Mesendoderm (in vitro differentiated cells): ENCODE results near the gene OR51V1.

ENCODE experiments used
- DNase-seq: peaks from one replicate; pipeline ENCODE4 v3.0.0; 2013
- H2AK5ac ChIP-seq: 2 replicates; pipeline ENCODE4 v1.6.1; 2013; ENCODE audit warnings: low read length, inconsistent platforms
- H2BK120ac ChIP-seq: 2 replicates; pipeline ENCODE4 v1.6.1; 2013; ENCODE audit warnings: low read depth, mild to moderate bottlenecking, low read length, moderate library complexity, mixed read lengths
- H2BK15ac ChIP-seq: replicated peaks from 2 replicates; pipeline ENCODE4 v1.6.1; 2013; ENCODE audit warnings: low read depth, mild to moderate bottlenecking, moderate library complexity
- H2BK5ac ChIP-seq: 2 replicates; pipeline ENCODE4 v1.6.1; 2013; ENCODE audit warnings: low read length, inconsistent platforms
- H3K18ac ChIP-seq: 2 replicates; pipeline ENCODE4 v1.6.1; 2013; ENCODE audit warnings: mild to moderate bottlenecking, low read length, mixed read lengths
- H3K23ac ChIP-seq: one replicate; pipeline ENCODE4 v1.6.1; 2013; ENCODE audit warnings: low read length
- H3K27ac ChIP-seq: 2 replicates; pipeline ENCODE4 v1.5.1; 2013; ENCODE audit warnings: low read depth, mild to moderate bottlenecking, inconsistent platforms, low read length, moderate library complexity
- H3K27me3 ChIP-seq: 2 replicates; pipeline ENCODE4 v1.6.1; 2013; ENCODE audit warnings: low read length, control low read depth, mild to moderate bottlenecking, inconsistent platforms; ENCODE audit not compliant: insufficient read depth, poor library complexity
- H3K36me3 ChIP-seq: 2 replicates; pipeline ENCODE4 v1.6.1; 2013; ENCODE audit warnings: low read length, inconsistent platforms; ENCODE audit not compliant: control insufficient read depth, insufficient read depth
- H3K4ac ChIP-seq: one replicate; pipeline ENCODE4 v1.6.1; 2013; ENCODE audit warnings: low read depth, mild to moderate bottlenecking, low read length, moderate library complexity
- H3K4me1 ChIP-seq: 2 replicates; pipeline ENCODE4 v1.6.1; 2013; ENCODE audit warnings: low read depth, low read length, inconsistent platforms; ENCODE audit not compliant: control insufficient read depth
- H3K4me2 ChIP-seq: 2 replicates; pipeline ENCODE4 v1.6.1; 2013; ENCODE audit warnings: low read length
- H3K4me3 ChIP-seq: 2 replicates; pipeline ENCODE4 v1.5.1; 2013; ENCODE audit warnings: mild to moderate bottlenecking, low read length
- H3K56ac ChIP-seq: one replicate; pipeline ENCODE4 v1.6.1; 2013; ENCODE audit warnings: low read length
- H3K79me1 ChIP-seq: 2 replicates; pipeline ENCODE4 v1.6.1; 2013; ENCODE audit warnings: low read length, inconsistent platforms
- H3K79me2 ChIP-seq: 2 replicates; pipeline ENCODE4 v1.6.1; 2013; ENCODE audit warnings: mild to moderate bottlenecking, low read length; ENCODE audit not compliant: control insufficient read depth, insufficient read depth
- H3K9ac ChIP-seq: 2 replicates; pipeline ENCODE4 v1.6.1; 2013; ENCODE audit warnings: low read length, inconsistent platforms
- H4K5ac ChIP-seq: one replicate; pipeline ENCODE4 v1.6.1; 2013; ENCODE audit warnings: low read length
- H4K8ac ChIP-seq: one replicate; pipeline ENCODE4 v1.6.1; 2013; ENCODE audit warnings: low read depth, mild to moderate bottlenecking, control low read depth, low read length, moderate library complexity
- WGBS: extraction: QIAGEN DNeasy Blood & Tissue Kit; methylation state at CpG from one replicate; pipeline ENCODE4 v1.1.7; 2013; ENCODE audit warnings: low lambda C conversion rate, missing lambda C conversion rate; ENCODE audit not compliant: insufficient coverage; ENCODE audit errors: extremely low coverage; 5-methylcytosine and 5-hydroxymethylcytosine counted together

OR51V1 gene

DNA sequence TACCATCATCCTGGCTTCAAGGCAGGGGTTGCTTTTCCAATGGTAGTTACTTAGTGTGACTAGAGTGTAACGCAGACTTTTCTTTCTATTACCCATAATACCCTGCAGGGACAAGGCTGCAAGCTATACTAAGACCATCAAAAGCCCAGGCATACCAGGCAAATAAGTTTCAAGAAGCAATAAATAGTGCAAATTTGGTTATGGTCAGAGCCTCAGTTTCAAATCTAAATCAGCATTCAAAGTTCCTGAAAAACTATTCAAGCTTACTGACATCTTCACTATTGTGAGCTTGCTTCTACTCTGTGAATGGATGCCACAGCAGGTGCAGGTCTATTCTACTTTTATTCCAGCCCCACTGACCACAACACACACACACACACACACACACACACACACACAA lies 28.9 kb upstream of the OR51V1 start:
- Histone ChIP-seq H3K4ac (no peak overlapping the region), H3K79me2 (no peaks in the 10 kb centered on the region), H3K4me1 (no peaks in the 10 kb centered on the region), H3K18ac (no peak overlapping the region), H3K4me2 (no peak overlapping the region), H2BK120ac (no peak overlapping the region), H3K36me3 (no peaks in the 10 kb centered on the region), H2AK5ac (no peak overlapping the region), H4K8ac (no peak overlapping the region), H2BK15ac (no peak overlapping the region), H3K9ac (no peak overlapping the region), H3K79me1 (no peaks in the 10 kb centered on the region), H4K5ac (no peak overlapping the region), H3K27ac (no peak overlapping the region), H3K4me3 (no peak overlapping the region), H3K56ac (no peak overlapping the region), H3K23ac (no peak overlapping the region), H2BK5ac (no peak overlapping the region), H3K27me3 (no peaks in the 10 kb centered on the region)
- WGBS, result no CpG with 5 or more reads among the region's 1 CpG
- DNase-seq, result no peak

DNA sequence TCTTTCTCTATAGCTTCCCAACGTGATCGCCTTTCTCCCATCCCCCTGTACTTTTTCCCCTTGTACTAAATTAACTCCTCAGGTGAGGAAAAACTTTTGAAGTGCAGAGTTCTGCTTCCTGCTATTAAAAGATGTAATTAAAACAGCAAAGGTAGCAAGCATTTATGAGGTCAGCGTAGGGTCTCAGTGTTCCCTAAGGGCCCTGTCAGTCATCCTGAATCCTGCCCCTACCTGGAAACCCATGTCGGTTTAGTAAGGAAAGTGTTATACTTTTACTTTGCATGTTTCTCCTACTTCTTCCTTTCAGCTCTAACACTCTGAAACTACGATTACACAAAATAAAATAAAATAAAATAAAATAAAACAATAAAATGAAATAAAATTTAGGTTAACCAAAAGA lies 27.6 kb upstream of the OR51V1 start:
- no peak for DNase-seq
- Histone ChIP-seq H2BK5ac (no peak overlapping the region), H3K9ac (no peak overlapping the region), H3K27me3 (no peaks in the 10 kb centered on the region), H3K4ac (no peak overlapping the region), H3K23ac (no peak overlapping the region), H3K27ac (no peak overlapping the region), H3K79me2 (no peaks in the 10 kb centered on the region), H3K4me2 (no peak overlapping the region), H3K18ac (no peak overlapping the region), H3K79me1 (no peaks in the 10 kb centered on the region), H2BK15ac (no peak overlapping the region), H2AK5ac (no peak overlapping the region), H3K4me1 (no peaks in the 10 kb centered on the region), H2BK120ac (no peak overlapping the region), H4K5ac (no peak overlapping the region), H3K56ac (no peak overlapping the region), H3K36me3 (no peaks in the 10 kb centered on the region), H4K8ac (no peak overlapping the region), H3K4me3 (no peak overlapping the region)
- 100% methylated on average over 2 of the region's 5 CpGs for WGBS

DNA sequence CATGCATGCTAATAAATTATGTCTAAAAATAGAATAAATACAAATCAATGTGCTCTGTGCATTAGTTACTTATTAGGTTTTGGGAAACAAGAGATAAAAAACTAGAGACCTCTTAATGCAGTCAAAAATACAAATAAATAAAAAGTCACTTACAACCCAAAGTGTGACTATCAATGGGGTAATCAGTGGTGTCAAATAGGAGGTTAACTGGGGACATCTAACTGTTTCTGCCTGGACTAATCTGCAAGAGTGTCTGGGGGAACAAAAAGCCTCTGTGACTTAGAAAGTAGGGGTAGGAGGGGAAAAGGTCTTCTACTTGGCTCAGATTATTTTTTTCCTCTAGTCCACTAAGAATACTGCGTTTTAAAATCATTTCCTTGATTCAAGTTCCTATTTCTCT lies 27.2 kb upstream of the OR51V1 start:
- no peak overlapping the region for H3K23ac ChIP-seq
- no peaks in the 10 kb centered on the region for H3K79me1 ChIP-seq
- no peak overlapping the region for H3K56ac ChIP-seq
- DNase-seq, result no peak
- no peak overlapping the region for H2AK5ac ChIP-seq
- H4K8ac ChIP-seq, result no peak overlapping the region
- WGBS, result no CpG with 5 or more reads among the region's 1 CpG
- no peak overlapping the region for H3K27ac ChIP-seq
- H4K5ac ChIP-seq, result no peak overlapping the region
- no peak overlapping the region for H3K9ac ChIP-seq
- no peak overlapping the region for H3K4me2 ChIP-seq
- no peak overlapping the region for H3K4ac ChIP-seq
- H3K27me3 ChIP-seq, result no peaks in the 10 kb centered on the region
- no peaks in the 10 kb centered on the region for H3K79me2 ChIP-seq
- H2BK120ac ChIP-seq, result no peak overlapping the region
- H2BK5ac ChIP-seq, result no peak overlapping the region
- H3K36me3 ChIP-seq, result no peaks in the 10 kb centered on the region
- H3K4me1 ChIP-seq, result no peaks in the 10 kb centered on the region
- no peak overlapping the region for H2BK15ac ChIP-seq
- H3K18ac ChIP-seq, result no peak overlapping the region
- H3K4me3 ChIP-seq, result no peak overlapping the region

DNA sequence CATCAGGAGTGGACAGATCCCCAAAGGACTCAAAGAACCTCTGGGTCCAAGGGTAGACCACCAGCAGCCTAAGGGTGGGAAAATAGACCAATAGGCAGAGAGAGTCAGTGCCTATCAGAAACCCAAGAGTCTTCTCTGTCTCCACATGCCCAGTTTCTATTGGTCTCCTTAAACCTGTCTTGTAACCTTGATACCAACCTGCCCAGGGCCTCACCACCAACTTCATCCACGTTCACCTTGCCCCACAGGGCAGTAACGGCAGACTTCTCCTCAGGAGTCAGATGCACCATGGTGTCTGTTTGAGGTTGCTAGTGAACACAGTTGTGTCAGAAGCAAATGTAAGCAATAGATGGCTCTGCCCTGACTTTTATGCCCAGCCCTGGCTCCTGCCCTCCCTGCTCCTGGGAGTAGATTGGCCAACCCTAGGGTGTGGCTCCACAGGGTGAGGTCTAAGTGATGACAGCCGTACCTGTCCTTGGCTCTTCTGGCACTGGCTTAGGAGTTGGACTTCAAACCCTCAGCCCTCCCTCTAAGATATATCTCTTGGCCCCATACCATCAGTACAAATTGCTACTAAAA lies 26.3 kb upstream of the OR51V1 start, which contains the start of gene HBB:
Gene HBB (minus strand): TSS at position 340 of the 579 bp plus-strand sequence. CDS start 50 bp downstream, at position 290.
- Histone ChIP-seq H3K27me3 (no peaks in the 10 kb centered on the region), H3K4me3 (no peak within 1 kb of the TSS), H3K79me1 (no peaks in the 10 kb centered on the region), H3K4ac (no peak within 1 kb of the TSS), H2BK5ac (no peak within 1 kb of the TSS), H3K4me2 (no peak within 1 kb of the TSS), H2BK120ac (no peak within 1 kb of the TSS), H3K4me1 (no peaks in the 10 kb centered on the region), H3K27ac (no peak within 1 kb of the TSS), H3K56ac (no peak within 1 kb of the TSS), H3K9ac (no peak within 1 kb of the TSS), H3K23ac (no peak within 1 kb of the TSS), H4K5ac (no peak within 1 kb of the TSS), H3K18ac (no peak within 1 kb of the TSS), H2AK5ac (no peak within 1 kb of the TSS), H2BK15ac (no peak within 1 kb of the TSS), H4K8ac (no peak within 1 kb of the TSS), H3K79me2 (no peaks in the 10 kb centered on the region), H3K36me3 (no peaks in the 10 kb centered on the region)
- WGBS, result no CpG with 5 or more reads among the region's 3 CpGs
- no peak for DNase-seq

DNA sequence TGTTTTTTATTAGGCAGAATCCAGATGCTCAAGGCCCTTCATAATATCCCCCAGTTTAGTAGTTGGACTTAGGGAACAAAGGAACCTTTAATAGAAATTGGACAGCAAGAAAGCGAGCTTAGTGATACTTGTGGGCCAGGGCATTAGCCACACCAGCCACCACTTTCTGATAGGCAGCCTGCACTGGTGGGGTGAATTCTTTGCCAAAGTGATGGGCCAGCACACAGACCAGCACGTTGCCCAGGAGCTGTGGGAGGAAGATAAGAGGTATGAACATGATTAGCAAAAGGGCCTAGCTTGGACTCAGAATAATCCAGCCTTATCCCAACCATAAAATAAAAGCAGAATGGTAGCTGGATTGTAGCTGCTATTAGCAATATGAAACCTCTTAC lies 25.0 kb upstream of the OR51V1 start:
- no peaks in the 10 kb centered on the region for H3K79me1 ChIP-seq
- H3K4me1 ChIP-seq, result no peaks in the 10 kb centered on the region
- H3K36me3 ChIP-seq, result no peaks in the 10 kb centered on the region
- H3K79me2 ChIP-seq, result no peaks in the 10 kb centered on the region
- no peak overlapping the region for H2BK120ac ChIP-seq
- H3K27me3 ChIP-seq, result no peaks in the 10 kb centered on the region
- no CpG with 5 or more reads among the region's 2 CpGs for WGBS
- no peak overlapping the region for H3K23ac ChIP-seq
- H3K18ac ChIP-seq, result no peak overlapping the region
- H3K4ac ChIP-seq, result no peak overlapping the region
- no peak overlapping the region for H3K56ac ChIP-seq
- no peak overlapping the region for H2BK5ac ChIP-seq
- no peak overlapping the region for H2AK5ac ChIP-seq
- no peak overlapping the region for H4K8ac ChIP-seq
- no peak overlapping the region for H3K4me2 ChIP-seq
- no peak overlapping the region for H3K9ac ChIP-seq
- no peak overlapping the region for H3K27ac ChIP-seq
- H2BK15ac ChIP-seq, result no peak overlapping the region
- no peak for DNase-seq
- H3K4me3 ChIP-seq, result no peak overlapping the region
- no peak overlapping the region for H4K5ac ChIP-seq
